HEK293T (cell line): ENCODE measurements around the gene TINAGL1.

Experiments
- CTCF ChIA-PET: fragments of 350-600 bp; formaldehyde crosslinking; extraction: SDS; loops from one replicate; lab custom pipeline; 2021; ENCODE audit warnings: antibody characterized with exemption, inconsistent platforms; lab: Yijun Ruan, JAX
- POLR2A ChIA-PET: fragments of 350-600 bp; formaldehyde crosslinking; extraction: SDS; loops from one replicate; lab custom pipeline; 2020; ENCODE audit warnings: antibody characterized with exemption, inconsistent platforms; lab: Yijun Ruan, JAX
- DNase-seq: peaks from one replicate; pipeline ENCODE4 v3.0.0; 2012; ENCODE audit warnings: mixed read lengths; ENCODE audit errors: extremely low spot score
- ARNT ChIP-seq: fragments of 450-650 bp; IDR thresholded peaks from 2 replicates; pipeline ENCODE4 v1.6.1; 2017; ENCODE audit warnings: mild to moderate bottlenecking
- BHLHE40 ChIP-seq: fragments of 450-650 bp; IDR thresholded peaks from 2 replicates; pipeline ENCODE4 v1.6.1; 2016; ENCODE audit warnings: mild to moderate bottlenecking, moderate library complexity, borderline replicate concordance
- CTBP1 ChIP-seq: fragments of 450-650 bp; IDR thresholded peaks from 2 replicates; pipeline ENCODE4 v1.6.1; 2016; ENCODE audit warnings: borderline replicate concordance
- ELF4 ChIP-seq: fragments of 450-650 bp; IDR thresholded peaks from 2 replicates; pipeline ENCODE4 v1.6.1; 2017; ENCODE audit warnings: antibody characterized with exemption
- FOXA1 ChIP-seq: fragments of 450-650 bp; IDR thresholded peaks from 2 replicates; pipeline ENCODE4 v1.6.1; 2016; ENCODE audit warnings: mild to moderate bottlenecking
- FOXK2 ChIP-seq: fragments of 450-650 bp; IDR thresholded peaks from 2 replicates; pipeline ENCODE4 v1.6.1; 2016; ENCODE audit warnings: mild to moderate bottlenecking
- FOXM1 ChIP-seq: fragments of 450-650 bp; IDR thresholded peaks from 2 replicates; pipeline ENCODE4 v1.6.1; 2017; ENCODE audit warnings: mild to moderate bottlenecking, borderline replicate concordance
- HDGF ChIP-seq: fragments of 450-650 bp; IDR thresholded peaks from 2 replicates; pipeline ENCODE4 v1.6.1; 2017; ENCODE audit warnings: antibody characterized with exemption, borderline replicate concordance
- L3MBTL2 ChIP-seq: fragments of 450-650 bp; conservative IDR thresholded peaks from 2 replicates; pipeline ENCODE4 v1.6.1; 2016; ENCODE audit warnings: mild to moderate bottlenecking
- LEF1 ChIP-seq: fragments of 450-650 bp; IDR thresholded peaks from 2 replicates; pipeline ENCODE4 v1.6.1; 2017; ENCODE audit warnings: mild to moderate bottlenecking, borderline replicate concordance
- NFRKB ChIP-seq: fragments of 450-650 bp; IDR thresholded peaks from 2 replicates; pipeline ENCODE4 v1.6.1; 2016; ENCODE audit warnings: mild to moderate bottlenecking, moderate library complexity
- PKNOX1 ChIP-seq: fragments of 450-650 bp; IDR thresholded peaks from 2 replicates; pipeline ENCODE4 v1.6.1; 2016
- SP1 ChIP-seq: fragments of 450-650 bp; IDR thresholded peaks from 2 replicates; pipeline ENCODE4 v1.6.1; 2017
- SUZ12 ChIP-seq: fragments of 450-650 bp; IDR thresholded peaks from 2 replicates; pipeline ENCODE4 v1.6.1; 2016; ENCODE audit warnings: mild to moderate bottlenecking
- TARDBP ChIP-seq: fragments of 450-650 bp; IDR thresholded peaks from 2 replicates; pipeline ENCODE4 v1.6.1; 2016
- ZNF384 ChIP-seq: fragments of 450-650 bp; IDR thresholded peaks from 2 replicates; pipeline ENCODE4 v1.6.1; 2016

Gene TINAGL1

DNA sequence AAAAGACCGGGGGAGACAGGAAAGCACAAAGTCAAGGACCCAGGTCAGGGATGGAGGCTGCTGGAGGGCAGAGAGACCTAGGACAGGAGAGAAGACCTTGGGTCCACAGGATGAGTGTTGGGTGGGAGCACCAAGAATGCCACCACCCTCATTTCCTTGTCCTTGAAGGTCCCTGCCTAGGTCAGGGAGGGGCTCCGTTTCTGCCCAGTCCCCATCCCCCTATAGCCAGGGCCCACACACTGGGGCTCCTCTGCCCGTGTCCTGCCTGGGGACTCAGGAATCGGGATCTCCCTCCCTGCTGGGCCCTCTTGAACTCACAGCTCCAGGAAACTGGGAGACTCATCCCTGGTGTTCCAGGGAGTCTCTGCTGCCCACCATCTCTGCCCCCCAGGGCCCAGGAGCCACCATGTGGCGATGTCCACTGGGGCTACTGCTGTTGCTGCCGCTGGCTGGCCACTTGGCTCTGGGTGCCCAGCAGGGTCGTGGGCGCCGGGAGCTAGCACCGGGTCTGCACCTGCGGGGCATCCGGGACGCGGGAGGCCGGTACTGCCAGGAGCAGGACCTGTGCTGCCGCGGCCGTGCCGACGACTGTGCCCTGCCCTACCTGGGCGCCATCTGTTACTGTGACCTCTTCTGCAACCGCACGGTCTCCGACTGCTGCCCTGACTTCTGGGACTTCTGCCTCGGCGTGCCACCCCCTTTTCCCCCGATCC is 584 bp downstream of the TINAGL1 start:
- DNase-seq: peak; percentile 6
- TF ChIP-seq SP1: no peak
- TF ChIP-seq SUZ12: no peak
- no peak for TF ChIP-seq NFRKB
- TF ChIP-seq CTBP1: no peak
- TF ChIP-seq PKNOX1: no peak
- TF ChIP-seq FOXK2: no peak
- no peak for TF ChIP-seq FOXM1
- no peak for TF ChIP-seq LEF1
- TF ChIP-seq ARNT: no peak
- no peak for TF ChIP-seq HDGF
- no peak for TF ChIP-seq ELF4
- TF ChIP-seq L3MBTL2: no peak
- TF ChIP-seq ZNF384: no peak
- ChIA-PET CTCF (interaction anchor here (1.5 kb wide), 1 partner anchor 14 kb away, joined by 3 read pairs; no protein-coding TSS in a partner anchor), POLR2A (no interaction called here)

DNA sequence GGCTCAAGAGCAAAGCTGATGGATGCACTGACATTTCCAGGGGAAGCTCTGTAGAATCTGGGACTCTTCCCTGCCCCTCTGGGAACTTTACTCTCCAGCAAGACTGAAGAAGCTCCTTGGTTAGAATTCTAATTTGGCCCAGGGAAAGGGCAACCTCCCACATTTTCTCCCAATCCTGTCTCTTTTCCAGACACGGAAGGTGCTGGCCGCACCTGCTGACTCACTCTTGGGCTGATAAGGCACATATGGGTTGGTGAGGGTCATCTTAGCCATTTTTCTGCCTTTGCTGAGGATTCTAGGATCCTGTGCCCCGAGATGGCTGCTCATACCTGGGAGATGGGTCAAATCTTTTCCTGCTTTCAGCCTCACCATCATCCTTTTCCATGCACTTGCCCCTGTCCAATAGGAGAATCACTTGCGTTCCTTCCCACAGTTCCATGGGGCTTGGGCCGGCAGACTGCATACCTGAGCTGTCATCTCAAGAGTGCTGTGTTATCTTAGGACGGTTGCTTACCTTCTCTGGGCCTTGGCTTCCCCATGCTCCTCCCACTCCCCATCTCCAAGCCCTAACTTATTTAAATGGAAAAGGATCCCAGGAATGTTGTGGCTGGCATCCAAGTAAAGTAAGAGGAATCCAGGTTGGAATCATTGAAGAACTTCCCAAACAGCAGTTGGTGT is 1.3 kb downstream of the TINAGL1 start:
- ChIA-PET POLR2A (no interaction called here), CTCF (interaction anchor here (1.5 kb wide), 1 partner anchor 14 kb away, joined by 3 read pairs; no protein-coding TSS in a partner anchor)
- peak; percentile 20 for DNase-seq
- no peak for TF ChIP-seq TARDBP
- TF ChIP-seq L3MBTL2: no peak
- TF ChIP-seq PKNOX1: no peak
- TF ChIP-seq ZNF384: no peak
- no peak for TF ChIP-seq SUZ12
- TF ChIP-seq BHLHE40: no peak
- no peak for TF ChIP-seq ELF4
- TF ChIP-seq ARNT: no peak
- TF ChIP-seq SP1: no peak
- no peak for TF ChIP-seq FOXA1
- no peak for TF ChIP-seq FOXM1
- TF ChIP-seq CTBP1: no peak
- TF ChIP-seq NFRKB: no peak
- no peak for TF ChIP-seq HDGF
- no peak for TF ChIP-seq LEF1

GRCh38 chr1:31579374-31579773 is 3.1 kb downstream of the TINAGL1 start:
- TF ChIP-seq NFRKB: no peak
- TF ChIP-seq FOXM1: no peak
- TF ChIP-seq PKNOX1: no peak
- no peak for TF ChIP-seq FOXK2
- no peak for TF ChIP-seq L3MBTL2
- no peak for TF ChIP-seq ELF4
- no peak for TF ChIP-seq FOXA1
- TF ChIP-seq TARDBP: no peak
- TF ChIP-seq ARNT: no peak
- TF ChIP-seq SUZ12: no peak
- no peak for TF ChIP-seq BHLHE40
- no peak for TF ChIP-seq CTBP1
- TF ChIP-seq SP1: no peak
- no peak for TF ChIP-seq ZNF384
- no peak for TF ChIP-seq LEF1
- TF ChIP-seq HDGF: no peak
- peak; percentile 7 for DNase-seq
- ChIA-PET POLR2A (no interaction called here), CTCF (interaction anchor here (0.6 to 1.0 kb wide), 2 partner anchors 8 to 61 kb away, joined by 3 to 4 read pairs; no protein-coding TSS in a partner anchor)

DNA sequence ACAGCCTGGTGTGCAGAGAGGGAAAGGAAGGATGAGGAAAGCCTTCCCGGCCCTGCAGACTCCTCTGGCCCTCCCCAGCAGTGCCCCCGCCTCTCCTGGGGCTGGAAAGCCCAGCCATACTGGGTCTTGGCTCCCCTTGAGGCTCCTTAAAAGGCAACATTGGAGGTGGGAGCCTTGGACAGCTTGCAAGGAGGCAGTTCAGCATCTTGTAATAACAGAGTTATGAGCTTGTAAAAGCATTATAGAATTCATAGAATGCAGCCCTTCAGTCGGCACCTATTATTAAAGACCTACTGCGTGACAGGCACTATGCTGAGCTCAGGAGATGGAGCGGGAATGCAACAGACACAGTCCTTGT is 4.2 kb downstream of the TINAGL1 start:
- CTCF ChIA-PET: interaction anchor here (1.5 kb wide), 1 partner anchor 186 kb away, joined by 3 read pairs; no protein-coding TSS in a partner anchor
- POLR2A ChIA-PET: no interaction called here
- peak; percentile 17 for DNase-seq
- TF ChIP-seq HDGF (no peak), L3MBTL2 (no peak), SP1 (no peak), SUZ12 (no peak), NFRKB (no peak), FOXA1 (no peak), ZNF384 (no peak), FOXK2 (no peak), LEF1 (no peak), FOXM1 (no peak), TARDBP (no peak), BHLHE40 (no peak), ELF4 (no peak), ARNT (no peak), PKNOX1 (no peak)

GRCh38 chr1:31580891-31581603 is 4.7 kb downstream of the TINAGL1 start:
- ChIA-PET POLR2A (no interaction called here), CTCF (interaction anchor here (1.5 kb wide), 1 partner anchor 187 kb away, joined by 3 read pairs; no protein-coding TSS in a partner anchor)
- DNase-seq: no peak
- TF ChIP-seq CTBP1 (no peak), L3MBTL2 (no peak), FOXA1 (no peak), NFRKB (no peak), PKNOX1 (no peak)
